Measurements from ENCODE around the gene MED22. TPM values are rescaled to one million over a fixed set of nuclear protein-coding genes. Genes with fewer than 3 reads are reported as not detected.
"Not testable (repeated sequence)": the region's sequence is repeated elsewhere in the genome, so short reads cannot be mapped to it uniquely, and the experiment has no call there.

MED22 gene
- total and polyA plus RNA-seq, 3 donors from 2014 or later, result 20.2 to 29.3 (median 25.9) TPM

DNA sequence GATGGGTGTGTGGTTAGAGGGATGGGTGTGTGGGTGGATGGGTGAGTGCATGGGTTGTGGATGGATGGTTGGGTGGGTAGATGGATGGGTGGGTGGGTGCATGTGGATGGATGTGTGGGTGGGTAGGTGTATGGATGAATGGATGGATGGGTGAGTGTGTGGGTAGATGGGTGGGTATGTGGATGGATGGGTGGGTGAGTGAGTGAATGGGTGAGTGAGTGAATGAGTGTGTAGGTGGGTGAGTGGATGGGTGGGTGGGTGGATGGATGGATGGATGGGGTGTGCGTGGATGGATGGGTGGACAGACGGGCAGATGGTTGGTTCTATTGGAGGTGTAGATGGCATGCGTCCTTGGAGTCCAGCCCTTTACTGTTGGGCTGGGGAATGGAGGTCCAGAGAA is 45.5 kb upstream of the MED22 start:
- TF ChIP-seq POLR2A (IDR thresholded peaks at IDR 0.05), result no peak
- TF ChIP-seq, protein P1, sequence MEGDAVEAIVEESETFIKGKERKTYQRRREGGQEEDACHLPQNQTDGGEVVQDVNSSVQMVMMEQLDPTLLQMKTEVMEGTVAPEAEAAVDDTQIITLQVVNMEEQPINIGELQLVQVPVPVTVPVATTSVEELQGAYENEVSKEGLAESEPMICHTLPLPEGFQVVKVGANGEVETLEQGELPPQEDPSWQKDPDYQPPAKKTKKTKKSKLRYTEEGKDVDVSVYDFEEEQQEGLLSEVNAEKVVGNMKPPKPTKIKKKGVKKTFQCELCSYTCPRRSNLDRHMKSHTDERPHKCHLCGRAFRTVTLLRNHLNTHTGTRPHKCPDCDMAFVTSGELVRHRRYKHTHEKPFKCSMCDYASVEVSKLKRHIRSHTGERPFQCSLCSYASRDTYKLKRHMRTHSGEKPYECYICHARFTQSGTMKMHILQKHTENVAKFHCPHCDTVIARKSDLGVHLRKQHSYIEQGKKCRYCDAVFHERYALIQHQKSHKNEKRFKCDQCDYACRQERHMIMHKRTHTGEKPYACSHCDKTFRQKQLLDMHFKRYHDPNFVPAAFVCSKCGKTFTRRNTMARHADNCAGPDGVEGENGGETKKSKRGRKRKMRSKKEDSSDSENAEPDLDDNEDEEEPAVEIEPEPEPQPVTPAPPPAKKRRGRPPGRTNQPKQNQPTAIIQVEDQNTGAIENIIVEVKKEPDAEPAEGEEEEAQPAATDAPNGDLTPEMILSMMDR (IDR thresholded peaks at IDR 0.05), result no peak
- no peaks in the 10 kb centered on the region for H3K4me1 ChIP-seq
- no peak overlapping the region for H3K4me3 ChIP-seq
- intact Hi-C loops (cut with DNase I; ENCODE audit: low total_unique reads), result no loop called here
- no peak for DNase-seq
- H3K27ac ChIP-seq, result no peak overlapping the region
- no peaks in the 10 kb centered on the region for H3K36me3 ChIP-seq (ENCODE audit: low read depth, missing control alignments)
- 93 to 96% methylated on average over 3 of the region's 3 CpGs for WGBS, 2 donors
- H3K9me3 ChIP-seq, result no peaks in the 10 kb centered on the region
- no peaks in the 10 kb centered on the region for H3K27me3 ChIP-seq

DNA sequence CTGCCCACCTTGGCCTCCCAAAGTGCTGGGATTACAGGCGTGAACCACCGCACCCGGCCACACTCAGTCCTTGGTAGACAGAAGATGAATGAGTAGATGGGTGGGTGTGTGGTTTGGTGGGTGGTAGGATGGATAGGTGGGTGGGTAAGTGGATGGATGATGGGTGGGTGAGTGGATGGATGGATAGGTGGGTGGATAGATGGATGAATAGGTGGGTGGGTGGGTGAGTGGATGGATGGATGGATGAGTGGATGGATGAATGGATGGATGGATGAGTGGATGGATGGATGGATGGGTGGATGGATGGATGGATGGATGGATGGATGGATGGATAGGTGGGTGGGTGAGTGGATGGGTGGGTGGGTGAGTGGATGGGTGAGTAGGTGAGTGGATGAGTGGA is 44.4 kb upstream of the MED22 start:
- H3K9me3 ChIP-seq; intact Hi-C loops (cut with DNase I; ENCODE audit: low total_unique reads); H3K27me3 ChIP-seq; H3K4me1 ChIP-seq; H3K36me3 ChIP-seq (ENCODE audit: low read depth, missing control alignments); H3K4me3 ChIP-seq; DNase-seq; H3K27ac ChIP-seq: not testable (repeated sequence)
- 94 to 100% methylated on average over 3 of the region's 3 CpGs for WGBS, 2 donors

DNA sequence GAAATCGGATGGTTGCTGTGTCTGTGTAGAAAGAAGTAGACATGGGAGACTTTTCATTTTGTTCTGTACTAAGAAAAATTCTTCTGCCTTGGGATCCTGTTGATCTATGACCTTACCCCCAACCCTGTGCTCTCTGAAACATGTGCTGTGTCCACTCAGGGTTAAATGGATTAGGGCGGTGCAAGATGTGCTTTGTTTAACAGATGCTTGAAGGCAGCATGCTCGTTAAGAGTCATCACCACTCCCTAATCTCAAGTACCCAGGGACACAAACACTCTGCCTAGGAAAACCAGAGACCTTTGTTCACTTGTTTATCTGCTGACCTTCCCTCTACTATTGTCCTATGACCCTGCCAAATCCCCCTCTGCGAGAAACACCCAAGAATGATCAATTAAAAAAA is 43.5 kb upstream of the MED22 start:
- H3K27me3 ChIP-seq; intact Hi-C loops (cut with DNase I; ENCODE audit: low total_unique reads); H3K36me3 ChIP-seq (ENCODE audit: low read depth, missing control alignments); DNase-seq; H3K4me3 ChIP-seq; H3K9me3 ChIP-seq; H3K4me1 ChIP-seq; H3K27ac ChIP-seq: not testable (repeated sequence)
- WGBS, 2 donors, result 58 to 70% methylated on average over 3 of the region's 4 CpGs

DNA sequence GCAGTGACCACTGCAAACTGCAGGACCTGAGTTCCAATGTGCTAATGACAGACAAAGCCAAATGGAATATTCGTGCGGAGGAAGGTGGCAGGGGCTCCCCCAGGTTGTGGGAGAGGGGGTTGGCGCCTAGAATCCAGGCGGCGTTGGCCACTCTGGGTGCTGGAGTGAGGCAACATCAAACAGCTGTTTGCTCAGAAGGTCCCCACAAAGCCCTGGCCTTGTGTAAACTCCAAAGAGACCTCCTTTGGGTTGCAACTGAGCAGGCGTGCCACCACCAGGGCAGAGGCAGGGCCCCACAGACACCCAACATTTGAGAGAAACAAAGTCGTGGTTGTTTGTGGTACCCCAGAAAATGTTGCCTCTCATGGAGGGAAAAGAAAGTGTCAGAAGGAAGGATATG is 42.8 kb upstream of the MED22 start:
- Histone ChIP-seq H3K4me3 (no peak overlapping the region), H3K9me3 (no peaks in the 10 kb centered on the region), H3K36me3 (ENCODE audit: low read depth, missing control alignments) (no peaks in the 10 kb centered on the region), H3K27ac (no peak overlapping the region), H3K27me3 (no peaks in the 10 kb centered on the region), H3K4me1 (no peaks in the 10 kb centered on the region)
- intact Hi-C loops (cut with DNase I; ENCODE audit: low total_unique reads), result no loop called here
- WGBS, 2 donors, result 81 to 87% methylated on average over 7 of the region's 7 CpGs
- TF ChIP-seq POLR2A (IDR thresholded peaks at IDR 0.05), result no peak
- DNase-seq, result no peak

DNA sequence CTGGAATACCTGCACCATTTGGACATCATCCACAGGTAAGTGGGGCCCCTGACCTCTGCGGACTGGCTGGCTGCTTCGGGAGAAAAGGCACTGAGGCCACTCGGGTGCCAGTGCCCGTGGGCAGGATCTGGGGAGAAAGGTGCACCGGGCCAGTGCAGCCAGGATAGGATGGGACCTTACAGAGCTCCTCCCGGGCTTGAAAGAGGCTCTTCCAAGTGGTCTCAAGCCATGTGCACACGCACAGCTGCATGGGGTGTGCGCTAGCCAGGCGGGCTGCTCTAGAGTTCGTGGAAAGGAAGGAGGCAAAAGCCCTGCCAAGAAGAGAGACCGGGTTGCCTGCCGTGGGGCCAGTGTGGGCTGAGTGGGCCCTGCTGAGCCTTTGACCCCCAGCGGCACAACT is 41.6 kb upstream of the MED22 start:
- H3K27me3 ChIP-seq, result no peaks in the 10 kb centered on the region
- 90 to 93% methylated on average over 8 to 13 of the region's 13 CpGs for WGBS, 2 donors
- H3K36me3 ChIP-seq (ENCODE audit: low read depth, missing control alignments), result no peaks in the 10 kb centered on the region
- no peak overlapping the region for H3K4me3 ChIP-seq
- no peak overlapping the region for H3K27ac ChIP-seq
- no peaks in the 10 kb centered on the region for H3K4me1 ChIP-seq
- intact Hi-C loops (cut with DNase I; ENCODE audit: low total_unique reads), result no loop called here
- TF ChIP-seq, protein P1 (IDR thresholded peaks at IDR 0.05), result no peak
- no peak for TF ChIP-seq POLR2A (IDR thresholded peaks at IDR 0.05)
- no peaks in the 10 kb centered on the region for H3K9me3 ChIP-seq
- no peak for DNase-seq

DNA sequence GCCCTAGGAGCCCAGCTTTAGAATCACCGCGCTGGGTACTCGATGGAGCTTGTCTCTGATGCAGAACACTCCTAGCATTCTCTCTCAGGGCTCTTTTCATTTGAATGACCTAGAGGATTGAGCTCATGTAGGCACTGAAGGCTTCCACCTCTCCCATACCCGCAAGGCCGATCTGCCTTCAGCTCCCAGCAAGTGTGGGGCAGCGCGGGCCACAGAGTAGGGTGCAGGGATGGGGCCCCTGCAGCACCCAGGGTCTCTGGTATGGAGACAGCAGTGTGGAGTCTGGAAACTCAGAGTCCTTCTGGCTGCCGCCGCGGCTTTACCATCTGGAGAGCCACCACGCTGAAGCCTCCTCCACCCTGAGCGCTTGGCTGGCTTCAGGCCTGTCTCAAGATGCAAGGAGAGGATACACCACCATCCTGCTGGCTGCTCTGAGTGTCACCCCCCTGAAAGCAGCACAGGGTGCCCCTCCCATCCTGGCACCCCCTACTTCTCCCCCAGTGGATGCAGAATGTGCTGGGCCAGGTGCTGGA is 41.2 kb upstream of the MED22 start:
- Histone ChIP-seq H3K4me1 (no peaks in the 10 kb centered on the region), H3K9me3 (no peaks in the 10 kb centered on the region), H3K36me3 (ENCODE audit: low read depth, missing control alignments) (no peaks in the 10 kb centered on the region), H3K27ac (no peak overlapping the region), H3K27me3 (no peaks in the 10 kb centered on the region), H3K4me3 (no peak overlapping the region)
- 95% methylated on average over 12 of the region's 12 CpGs; no CpG with 5 or more reads in 1 of the 2 donors for WGBS, 2 donors
- no peak for TF ChIP-seq POLR2A (IDR thresholded peaks at IDR 0.05)
- TF ChIP-seq, protein P1 (IDR thresholded peaks at IDR 0.05), result no peak
- no peak for DNase-seq
- intact Hi-C loops (cut with DNase I; ENCODE audit: low total_unique reads), result no loop called here
